GM21367 (cell line): ENCODE measurements around the gene TMEM170B.

Source experiments
- ATAC-seq: cut with Tn5 transposase; IDR thresholded peaks from one replicate; pipeline ENCODE4 v1.9.1; 2021; ENCODE audit not compliant: unreplicated experiment

The TMEM170B gene

DNA sequence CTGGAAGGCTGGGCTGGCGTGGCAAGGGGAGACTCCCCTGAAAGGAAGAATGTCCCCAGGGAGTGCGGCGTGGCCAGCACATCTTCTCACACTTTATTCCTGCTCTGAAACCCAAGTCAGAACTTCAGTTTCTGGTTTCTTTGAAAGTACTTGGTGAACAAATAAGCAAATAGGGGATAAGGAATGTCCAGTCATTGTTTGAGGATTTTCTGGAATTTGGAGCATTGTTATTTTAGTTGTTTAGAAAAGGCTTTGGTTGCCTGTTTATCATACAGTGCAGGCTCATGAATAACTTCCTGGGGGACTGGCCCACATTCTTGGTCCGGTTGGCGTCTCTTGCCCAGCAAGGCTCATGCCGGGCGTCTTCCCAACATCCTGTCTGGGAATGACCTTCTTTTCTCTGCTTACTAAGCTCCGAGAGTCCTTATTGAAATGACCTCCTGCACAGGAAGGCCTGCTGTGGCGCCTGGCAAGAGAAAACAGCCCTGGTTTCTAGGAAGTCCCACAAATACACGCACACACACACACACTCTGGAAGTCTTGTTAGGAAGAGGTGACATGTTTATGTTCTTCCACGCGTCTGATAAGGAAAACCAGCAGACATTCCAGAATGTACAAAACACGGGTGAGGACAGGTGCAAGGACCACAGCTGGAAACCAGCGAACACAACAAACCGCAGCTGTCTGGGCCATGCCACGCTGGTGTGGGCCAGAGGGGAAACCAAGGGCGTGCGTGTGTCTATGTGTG lies 71.9 kb downstream of the TMEM170B start:
- no peak for ATAC-seq

DNA sequence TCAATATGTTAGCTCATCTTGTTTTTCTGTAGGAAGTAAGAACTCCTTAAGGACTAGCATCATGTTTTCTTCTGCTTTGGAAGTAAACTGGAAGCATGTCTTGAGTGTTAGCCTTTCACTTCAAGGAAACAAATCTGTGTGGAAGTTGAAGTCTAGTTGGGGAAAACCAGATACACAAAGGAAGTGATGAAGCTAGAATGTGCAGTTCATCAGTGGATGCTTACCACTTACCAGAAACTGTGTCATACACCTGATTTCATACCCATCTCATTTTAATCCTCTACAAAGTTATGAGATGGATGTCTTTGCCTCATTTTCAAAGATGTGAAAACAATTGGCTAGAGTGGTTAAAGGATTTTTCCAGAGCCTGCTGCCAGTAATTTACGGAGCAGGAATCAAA lies 75.8 kb downstream of the TMEM170B start:
- ATAC-seq: no peak

GRCh38 chr6:11613858-11614257 lies 76.3 kb downstream of the TMEM170B start:
- no peak for ATAC-seq

GRCh38 chr6:11614534-11615213 lies 77.1 kb downstream of the TMEM170B start:
- no peak for ATAC-seq

DNA sequence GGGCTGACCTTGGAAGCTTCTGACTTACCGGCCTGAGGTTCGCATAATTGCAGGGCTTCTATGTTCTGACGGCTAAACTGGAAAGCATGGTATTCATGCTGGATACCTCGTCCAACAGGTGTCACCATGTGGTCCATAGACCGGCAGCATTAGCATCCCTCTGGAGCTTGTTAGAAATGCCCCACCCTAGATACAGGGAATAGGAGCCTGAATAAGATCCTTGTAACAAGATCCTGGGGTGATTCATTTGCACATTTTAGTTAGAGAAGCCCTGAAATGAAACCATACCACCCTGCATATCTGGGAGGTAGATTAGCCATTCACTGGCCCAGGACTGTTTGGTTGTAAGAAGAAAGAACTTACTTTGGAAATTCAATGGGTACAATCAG lies 77.7 kb downstream of the TMEM170B start:
- no peak for ATAC-seq

GRCh38 chr6:11616200-11616611 lies 78.7 kb downstream of the TMEM170B start:
- no peak for ATAC-seq

DNA sequence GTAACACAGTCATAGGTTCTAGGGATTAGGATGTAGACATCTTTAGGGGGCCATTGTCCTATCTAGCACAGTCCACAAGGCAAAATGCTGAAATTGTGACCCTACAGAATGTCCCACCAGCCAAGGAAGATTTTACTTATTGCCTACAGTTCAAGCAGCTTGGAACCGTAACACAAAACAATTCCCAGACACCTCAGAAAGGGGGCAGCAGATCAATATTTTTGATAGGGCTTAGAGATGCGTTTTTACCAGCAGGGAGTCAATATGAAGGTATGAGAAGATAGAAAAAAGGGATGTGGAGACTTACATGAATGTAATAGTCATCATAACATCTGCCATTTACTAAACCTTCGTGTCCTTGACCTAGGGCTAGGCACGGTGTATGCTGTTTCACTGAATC lies 81.0 kb downstream of the TMEM170B start:
- no peak for ATAC-seq

DNA sequence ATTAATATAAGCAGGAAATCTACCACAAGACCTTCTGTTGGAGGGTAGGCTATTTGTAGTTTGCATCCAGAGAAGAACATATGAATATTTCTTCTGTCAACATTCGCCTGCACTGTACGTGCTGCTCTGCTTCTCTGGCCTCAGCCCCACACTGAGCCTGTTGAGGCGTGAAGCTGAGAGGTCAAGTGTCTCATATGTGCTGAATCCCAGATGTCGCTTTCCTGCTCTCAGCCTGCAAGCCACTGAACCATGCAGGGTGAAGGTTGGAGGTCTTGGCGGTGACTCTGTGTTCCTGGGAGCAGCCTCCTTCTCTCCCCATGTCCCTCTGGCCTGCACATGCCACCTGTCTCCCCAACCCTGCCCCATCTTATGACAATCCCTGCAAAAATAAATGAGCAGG lies 83.6 kb downstream of the TMEM170B start:
- no peak for ATAC-seq

GRCh38 chr6:11622156-11622555 lies 84.6 kb downstream of the TMEM170B start:
- ATAC-seq: no peak

GRCh38 chr6:11623272-11623671 lies 85.7 kb downstream of the TMEM170B start:
- ATAC-seq: no peak

- ATAC-seq: no peak
These were observed 87.8 kb downstream of the TMEM170B start for GRCh38 chr6:11625302-11625701.

- no peak for ATAC-seq
These were observed 88.8 kb downstream of the TMEM170B start for GRCh38 chr6:11626356-11626755.

DNA sequence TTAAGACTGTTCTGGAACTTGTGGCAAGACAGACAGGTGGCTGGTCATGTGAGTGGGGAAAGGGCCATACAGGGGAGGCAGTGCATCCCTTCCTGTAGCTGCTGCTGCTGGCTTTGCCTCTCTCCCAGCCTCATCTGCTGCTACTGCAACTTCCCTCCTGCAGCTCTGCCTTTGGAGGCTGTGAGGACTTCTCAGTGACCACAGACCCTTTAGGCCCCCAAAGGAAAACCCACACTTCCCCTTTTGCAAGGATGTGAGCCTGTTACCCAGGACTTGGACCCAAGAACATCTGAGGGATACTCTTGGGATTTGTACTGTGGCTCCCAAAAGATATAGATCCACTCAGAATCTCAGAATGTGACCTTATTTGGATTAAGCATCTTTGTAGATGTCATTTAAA lies 91.0 kb downstream of the TMEM170B start:
- no peak for ATAC-seq

DNA sequence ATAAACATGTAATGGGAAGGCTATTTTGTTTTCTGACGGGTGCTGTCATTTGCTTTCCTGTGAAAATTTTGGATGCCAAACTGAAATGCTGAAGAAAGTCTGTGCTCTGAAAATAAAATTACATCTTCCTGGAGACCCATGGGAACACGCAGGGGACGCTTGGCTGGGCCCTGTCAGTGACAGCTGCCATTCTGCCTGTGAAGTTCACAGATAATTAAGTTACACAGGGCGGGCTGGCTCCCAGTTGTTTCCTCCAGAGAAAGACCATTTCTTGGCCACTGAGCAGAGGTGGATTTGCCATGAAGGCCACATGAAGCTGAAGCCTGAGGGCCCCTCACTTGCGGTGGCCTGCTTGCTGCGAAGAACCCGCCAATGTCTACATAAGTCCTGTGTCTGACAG lies 93.5 kb downstream of the TMEM170B start:
- ATAC-seq: no peak

GRCh38 chr6:11631539-11631938 lies 94.0 kb downstream of the TMEM170B start:
- no peak for ATAC-seq

- no peak for ATAC-seq
These were observed 94.7 kb downstream of the TMEM170B start for GRCh38 chr6:11632231-11632630.

DNA sequence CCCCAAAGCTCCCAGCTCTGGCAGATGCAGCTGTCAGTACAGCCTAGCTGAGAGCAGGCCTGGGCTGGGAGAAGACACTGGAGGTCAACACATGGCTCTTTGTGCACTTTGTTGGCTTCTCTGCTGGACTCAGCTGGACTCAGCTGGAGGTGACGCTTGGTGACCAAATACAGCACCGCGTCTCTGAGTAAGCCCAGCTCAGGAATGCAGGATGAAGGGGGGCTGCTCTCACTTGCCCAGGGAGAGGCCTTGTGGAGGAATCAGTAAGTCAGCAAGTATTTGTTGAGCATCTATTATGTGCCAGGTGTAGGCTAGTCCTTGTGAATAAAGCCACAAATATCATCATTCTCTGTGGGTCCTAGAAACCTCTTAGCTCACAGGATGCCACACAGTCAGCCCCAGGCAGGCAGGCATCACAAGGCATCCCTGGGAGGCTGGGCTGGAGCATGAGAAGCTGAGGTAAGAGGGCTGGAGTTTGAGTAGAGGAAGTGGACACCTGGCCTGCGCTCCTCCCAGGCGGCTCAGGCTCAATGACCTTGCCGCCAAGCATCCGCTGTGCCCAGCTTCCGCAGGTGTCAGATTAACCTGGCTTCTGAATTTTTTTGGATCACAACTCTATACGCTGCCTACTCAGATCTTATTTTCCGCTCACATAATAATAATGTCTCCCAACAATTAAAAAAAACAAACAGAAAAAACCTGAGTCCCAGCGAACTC lies 95.4 kb downstream of the TMEM170B start:
- ATAC-seq: no peak
